Keratinocyte (primary cell): Measurements from ENCODE around the gene GSS.

Source experiments
- CTCF ChIP-seq, 3 experiments: IDR thresholded peaks in 1 of 3; conservative IDR thresholded peaks in 1 of 3; optimal IDR thresholded peaks in 1 of 3; 2 replicates in 2 of 3; 3 replicates in 1 of 3; pipeline versions ENCODE3 to v1.5.1; 2011; ENCODE audit warnings: low read length in 3 of 3, mild to moderate bottlenecking in 3 of 3, moderate library complexity in 2 of 3, control low read depth in 1 of 3, inconsistent platforms in 1 of 3; ENCODE audit not compliant: insufficient read depth in 2 of 3; ENCODE audit errors: extremely low read depth in 1 of 3
- EZH2 ChIP-seq: IDR thresholded peaks from one replicate; pipeline ENCODE4 v1.6.1; 2012; ENCODE audit warnings: inconsistent platforms, mild to moderate bottlenecking, low read length, moderate library complexity

DNA sequence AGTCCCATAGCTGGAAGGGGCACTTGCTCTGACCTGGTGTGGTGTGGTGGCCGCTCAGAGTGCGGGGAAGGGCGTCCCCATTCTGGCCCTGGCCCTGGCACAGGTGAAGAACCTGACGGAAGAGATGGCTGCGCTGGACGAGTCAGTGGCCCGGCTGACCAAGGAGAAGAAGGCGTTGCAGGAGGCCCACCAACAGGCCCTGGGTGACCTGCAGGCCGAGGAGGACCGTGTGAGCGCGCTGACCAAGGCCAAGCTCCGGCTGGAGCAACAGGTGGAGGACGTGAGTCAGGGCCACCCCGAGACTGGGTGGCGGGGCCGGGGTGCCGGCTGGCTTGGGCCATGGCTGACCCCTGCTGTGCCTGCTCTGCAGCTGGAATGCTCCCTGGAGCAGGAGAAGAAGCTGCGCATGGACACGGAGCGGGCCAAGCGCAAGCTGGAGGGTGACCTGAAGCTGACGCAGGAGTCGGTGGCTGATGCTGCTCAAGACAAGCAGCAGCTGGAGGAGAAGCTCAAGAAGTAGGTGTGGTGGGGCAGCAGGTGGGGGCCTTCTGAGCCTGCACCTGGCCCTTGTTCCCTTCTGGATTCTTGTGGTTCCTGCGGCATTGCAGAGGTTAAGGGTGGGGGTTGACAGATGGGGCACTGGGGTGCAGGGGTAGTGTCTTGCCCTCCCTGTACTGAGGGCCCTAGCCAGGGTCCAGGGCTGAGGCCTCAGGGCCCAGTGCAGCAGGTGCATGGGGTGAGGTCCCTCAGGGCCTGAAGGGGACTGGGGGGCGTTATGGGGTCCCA is 40.8 kb upstream of the GSS start:
- TF ChIP-seq CTCF (optimal IDR thresholded peaks at IDR 0.05 in 1 of 3, IDR thresholded peaks at IDR 0.05 in 1 of 3, conservative IDR thresholded peaks at IDR 0.05 in 1 of 3; ENCODE audit: extremely low read depth in 1 of 3, insufficient read depth in 2 of 3, low read length in 3 of 3) (no peak), EZH2 (no peak)
